Nephron (organoid): Measurements from ENCODE around the gene TEX53.

ENCODE experiments used
- H3K27ac Mint-ChIP-seq, 3 experiments: 2 replicates each; pipeline ENCODE4 v1.8.0; 2020; ENCODE audit warnings: mixed read lengths in 3 of 3, mild to moderate bottlenecking in 2 of 3, moderate library complexity in 1 of 3
- H3K27me3 Mint-ChIP-seq: 2 replicates; pipeline ENCODE4 v1.8.0; 2021; ENCODE audit warnings: low read depth, mild to moderate bottlenecking, moderate library complexity, mixed read lengths
- H3K36me3 Mint-ChIP-seq: 2 replicates; pipeline ENCODE4 v1.8.0; 2020; ENCODE audit warnings: low read depth, mixed read lengths
- H3K4me1 Mint-ChIP-seq: 2 replicates; pipeline ENCODE4 v1.8.0; 2020; ENCODE audit warnings: mixed read lengths
- H3K4me3 Mint-ChIP-seq, 3 experiments: 2 replicates each; pipeline ENCODE4 v1.8.0; 2020; ENCODE audit warnings: mild to moderate bottlenecking in 3 of 3, mixed read lengths in 3 of 3, moderate library complexity in 2 of 3
- H3K9me3 Mint-ChIP-seq: 2 replicates; pipeline ENCODE4 v1.8.0; 2020; ENCODE audit warnings: mixed read lengths
- CTCF ChIP-seq, 3 experiments: fragments of 200-600 bp; sonication (generic); IDR thresholded peaks; one replicate each; pipeline ENCODE4 v1.5.0; 2021; ENCODE audit warnings: antibody characterized with exemption in 3 of 3; ENCODE audit not compliant: unreplicated experiment in 3 of 3

Gene TEX53

GRCh38 chr9:114671605-114672004 lies 14.0 kb upstream of the TEX53 start:
- Mint-ChIP-seq H3K4me3 (no peak overlapping the region), H3K4me1 (no peaks in the 10 kb centered on the region), H3K27ac (no peak overlapping the region), H3K27me3 (peaks cover 9% of the 10 kb centered on the region), H3K36me3 (no peaks in the 10 kb centered on the region), H3K9me3 (peaks cover 2% of the 10 kb centered on the region)
- no peak for TF ChIP-seq CTCF (IDR thresholded peaks at IDR 0.05; ENCODE audit: unreplicated experiment in 3 of 3)

GRCh38 chr9:114669961-114670360 lies 12.4 kb upstream of the TEX53 start:
- no peaks in the 10 kb centered on the region for H3K4me1 Mint-ChIP-seq
- peaks cover 2% of the 10 kb centered on the region for H3K9me3 Mint-ChIP-seq
- no peaks in the 10 kb centered on the region for H3K36me3 Mint-ChIP-seq
- peaks cover 11% of the 10 kb centered on the region for H3K27me3 Mint-ChIP-seq
- no peak overlapping the region for H3K4me3 Mint-ChIP-seq
- no peak overlapping the region for H3K27ac Mint-ChIP-seq
- no peak for TF ChIP-seq CTCF (IDR thresholded peaks at IDR 0.05; ENCODE audit: unreplicated experiment in 3 of 3)

GRCh38 chr9:114668146-114668545 lies 10.5 kb upstream of the TEX53 start:
- Mint-ChIP-seq H3K27ac (no peak overlapping the region), H3K9me3 (no peaks in the 10 kb centered on the region), H3K4me3 (no peak overlapping the region), H3K4me1 (no peaks in the 10 kb centered on the region), H3K27me3 (peaks cover 9% of the 10 kb centered on the region), H3K36me3 (no peaks in the 10 kb centered on the region)
- TF ChIP-seq CTCF (IDR thresholded peaks at IDR 0.05; ENCODE audit: unreplicated experiment in 3 of 3) = no peak

DNA sequence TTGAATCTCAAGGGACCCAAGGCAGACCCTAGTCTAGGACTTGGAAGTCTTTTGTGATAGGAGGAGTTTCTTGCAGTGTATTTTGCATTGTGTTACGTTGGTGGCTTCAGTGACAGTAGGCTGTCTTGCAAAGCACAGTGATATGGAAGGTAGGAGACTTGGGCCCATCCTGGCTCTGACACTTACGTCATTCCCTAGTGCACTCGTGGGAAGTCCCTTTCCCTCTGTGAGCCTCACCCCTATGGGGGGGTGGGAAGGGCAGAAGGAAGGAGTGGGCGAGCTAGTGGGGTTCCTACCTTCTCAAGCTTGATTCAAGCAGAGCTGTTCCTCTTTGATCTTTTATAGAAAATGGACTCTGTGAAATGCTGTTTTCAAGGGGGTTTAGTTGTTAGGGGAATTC lies 9.2 kb upstream of the TEX53 start:
- H3K4me1 Mint-ChIP-seq = no peaks in the 10 kb centered on the region
- peaks cover 17% of the 10 kb centered on the region for H3K27me3 Mint-ChIP-seq
- TF ChIP-seq CTCF (IDR thresholded peaks at IDR 0.05; ENCODE audit: unreplicated experiment in 3 of 3) = no peak
- H3K36me3 Mint-ChIP-seq = no peaks in the 10 kb centered on the region
- no peak overlapping the region for H3K4me3 Mint-ChIP-seq
- no peak overlapping the region for H3K27ac Mint-ChIP-seq
- no peaks in the 10 kb centered on the region for H3K9me3 Mint-ChIP-seq

GRCh38 chr9:114666401-114666800 lies 8.8 kb upstream of the TEX53 start:
- H3K4me3 Mint-ChIP-seq = no peak overlapping the region
- no peaks in the 10 kb centered on the region for H3K4me1 Mint-ChIP-seq
- H3K36me3 Mint-ChIP-seq = no peaks in the 10 kb centered on the region
- no peak for TF ChIP-seq CTCF (IDR thresholded peaks at IDR 0.05; ENCODE audit: unreplicated experiment in 3 of 3)
- no peaks in the 10 kb centered on the region for H3K9me3 Mint-ChIP-seq
- no peak overlapping the region for H3K27ac Mint-ChIP-seq
- H3K27me3 Mint-ChIP-seq = peaks cover 17% of the 10 kb centered on the region

GRCh38 chr9:114664181-114664580 lies 6.6 kb upstream of the TEX53 start:
- Mint-ChIP-seq H3K36me3 (no peaks in the 10 kb centered on the region), H3K27me3 (peaks cover 17% of the 10 kb centered on the region), H3K4me3 (no peak overlapping the region), H3K4me1 (no peaks in the 10 kb centered on the region), H3K9me3 (no peaks in the 10 kb centered on the region), H3K27ac (no peak overlapping the region)
- TF ChIP-seq CTCF (IDR thresholded peaks at IDR 0.05; ENCODE audit: unreplicated experiment in 3 of 3) = no peak
